Measurements from ENCODE around the gene MED17. TPM values are rescaled to one million over a fixed set of nuclear protein-coding genes. Genes with fewer than 3 reads are reported as not detected.

The MED17 gene
- total and polyA plus RNA-seq, 2 of the 13 experiments (the other 11 are each of a cell fraction or from before 2014, with no cell fraction given) = 23.1 to 37.0 TPM

DNA sequence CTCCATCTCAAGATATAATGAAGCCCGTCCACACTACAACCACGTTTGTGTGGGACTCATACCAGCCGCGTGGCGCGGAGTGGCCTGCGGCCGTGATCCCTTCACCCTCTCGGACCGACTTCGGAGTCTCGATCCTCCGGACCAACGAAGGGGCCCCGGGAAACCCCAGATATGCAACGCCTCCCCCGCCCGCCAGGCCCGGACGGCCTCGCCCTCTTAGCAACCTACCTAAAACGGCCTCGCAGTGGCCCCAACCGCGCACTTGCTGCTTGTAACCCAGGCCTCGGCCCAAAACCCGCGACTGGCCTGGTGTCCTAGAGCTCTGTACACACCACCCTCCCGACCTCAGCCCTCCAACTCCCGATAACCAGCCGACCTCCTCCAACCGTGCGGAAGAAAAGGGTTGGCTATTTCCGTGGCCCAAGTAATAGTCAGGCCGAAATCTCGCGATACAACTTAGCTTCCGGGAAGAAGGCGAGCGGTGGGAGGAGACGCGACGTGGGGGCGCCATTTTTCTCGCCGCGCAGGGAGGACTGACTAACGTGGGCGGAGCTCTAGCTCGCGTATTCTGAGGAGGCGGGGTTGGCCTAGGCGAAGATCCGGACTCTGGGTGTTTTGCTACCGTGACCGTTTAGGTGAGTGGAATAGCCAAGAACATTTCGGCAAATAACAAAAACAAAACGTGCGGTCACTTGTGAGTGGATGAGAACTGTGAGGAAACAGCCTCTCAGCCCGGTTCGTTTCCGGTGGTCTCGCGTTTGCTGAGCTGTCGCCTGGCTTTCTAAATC is 42.8 kb upstream of the MED17 start, which contains the start of the genes C11orf54 and TAF1D (continued):
- TF ChIP-seq, protein P1, sequence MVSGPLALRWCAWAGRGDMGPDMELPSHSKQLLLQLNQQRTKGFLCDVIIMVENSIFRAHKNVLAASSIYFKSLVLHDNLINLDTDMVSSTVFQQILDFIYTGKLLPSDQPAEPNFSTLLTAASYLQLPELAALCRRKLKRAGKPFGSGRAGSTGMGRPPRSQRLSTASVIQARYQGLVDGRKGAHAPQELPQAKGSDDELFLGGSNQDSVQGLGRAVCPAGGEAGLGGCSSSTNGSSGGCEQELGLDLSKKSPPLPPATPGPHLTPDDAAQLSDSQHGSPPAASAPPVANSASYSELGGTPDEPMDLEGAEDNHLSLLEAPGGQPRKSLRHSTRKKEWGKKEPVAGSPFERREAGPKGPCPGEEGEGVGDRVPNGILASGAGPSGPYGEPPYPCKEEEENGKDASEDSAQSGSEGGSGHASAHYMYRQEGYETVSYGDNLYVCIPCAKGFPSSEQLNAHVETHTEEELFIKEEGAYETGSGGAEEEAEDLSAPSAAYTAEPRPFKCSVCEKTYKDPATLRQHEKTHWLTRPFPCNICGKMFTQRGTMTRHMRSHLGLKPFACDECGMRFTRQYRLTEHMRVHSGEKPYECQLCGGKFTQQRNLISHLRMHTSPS (CRISPR knock-in tag; IDR thresholded peaks at IDR 0.05; ENCODE audit: low read depth) = no peak
- TF ChIP-seq CC2D1A (CRISPR knock-in tag; IDR thresholded peaks at IDR 0.05) (no peak), GATAD1 (CRISPR knock-in tag; IDR thresholded peaks at IDR 0.05) (peak; percentile 79), ZNF83 (CRISPR knock-in tag; IDR thresholded peaks at IDR 0.05; ENCODE audit: borderline replicate concordance) (no peak), RFX5 (IDR thresholded peaks at IDR 0.05; ENCODE audit: low read depth, low read length) (no peak), ZNF34 (CRISPR knock-in tag; IDR thresholded peaks at IDR 0.05; ENCODE audit: borderline replicate concordance) (0 out of 2 replicates have a peak, but pooled peaks have one; percentile 84), RBFOX2 (IDR thresholded peaks at IDR 0.05; ENCODE audit: low read depth, low read length) (peak; percentile 96), SP5 (CRISPR knock-in tag; IDR thresholded peaks at IDR 0.05; ENCODE audit: borderline replicate concordance, low read depth) (peak; percentile 94), ZNF337 (CRISPR knock-in tag; IDR thresholded peaks at IDR 0.05; ENCODE audit: borderline replicate concordance, low read depth) (no peak), JDP2 (CRISPR knock-in tag; IDR thresholded peaks at IDR 0.05; ENCODE audit: borderline replicate concordance) (no peak), SSRP1 (CRISPR knock-in tag; IDR thresholded peaks at IDR 0.05) (peak; percentile 19; the same call in 1 of the 2 replicates), MYNN (CRISPR knock-in tag; IDR thresholded peaks at IDR 0.05; ENCODE audit: low read depth) (no peak)
- TF ChIP-seq, protein P2, sequence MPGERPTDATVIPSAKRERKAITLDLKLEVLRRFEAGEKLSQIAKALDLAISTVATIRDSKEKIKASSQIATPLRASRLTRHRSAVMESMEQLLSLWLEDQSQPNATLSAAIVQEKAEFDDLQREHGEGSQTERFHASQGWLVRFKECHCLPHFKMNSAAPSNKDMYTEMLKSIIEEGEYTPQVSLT (CRISPR knock-in tag; IDR thresholded peaks at IDR 0.05; ENCODE audit: borderline replicate concordance, low read depth) = peak; percentile 83; the same call in 1 of the 2 replicates
- TF ChIP-seq, protein P3, sequence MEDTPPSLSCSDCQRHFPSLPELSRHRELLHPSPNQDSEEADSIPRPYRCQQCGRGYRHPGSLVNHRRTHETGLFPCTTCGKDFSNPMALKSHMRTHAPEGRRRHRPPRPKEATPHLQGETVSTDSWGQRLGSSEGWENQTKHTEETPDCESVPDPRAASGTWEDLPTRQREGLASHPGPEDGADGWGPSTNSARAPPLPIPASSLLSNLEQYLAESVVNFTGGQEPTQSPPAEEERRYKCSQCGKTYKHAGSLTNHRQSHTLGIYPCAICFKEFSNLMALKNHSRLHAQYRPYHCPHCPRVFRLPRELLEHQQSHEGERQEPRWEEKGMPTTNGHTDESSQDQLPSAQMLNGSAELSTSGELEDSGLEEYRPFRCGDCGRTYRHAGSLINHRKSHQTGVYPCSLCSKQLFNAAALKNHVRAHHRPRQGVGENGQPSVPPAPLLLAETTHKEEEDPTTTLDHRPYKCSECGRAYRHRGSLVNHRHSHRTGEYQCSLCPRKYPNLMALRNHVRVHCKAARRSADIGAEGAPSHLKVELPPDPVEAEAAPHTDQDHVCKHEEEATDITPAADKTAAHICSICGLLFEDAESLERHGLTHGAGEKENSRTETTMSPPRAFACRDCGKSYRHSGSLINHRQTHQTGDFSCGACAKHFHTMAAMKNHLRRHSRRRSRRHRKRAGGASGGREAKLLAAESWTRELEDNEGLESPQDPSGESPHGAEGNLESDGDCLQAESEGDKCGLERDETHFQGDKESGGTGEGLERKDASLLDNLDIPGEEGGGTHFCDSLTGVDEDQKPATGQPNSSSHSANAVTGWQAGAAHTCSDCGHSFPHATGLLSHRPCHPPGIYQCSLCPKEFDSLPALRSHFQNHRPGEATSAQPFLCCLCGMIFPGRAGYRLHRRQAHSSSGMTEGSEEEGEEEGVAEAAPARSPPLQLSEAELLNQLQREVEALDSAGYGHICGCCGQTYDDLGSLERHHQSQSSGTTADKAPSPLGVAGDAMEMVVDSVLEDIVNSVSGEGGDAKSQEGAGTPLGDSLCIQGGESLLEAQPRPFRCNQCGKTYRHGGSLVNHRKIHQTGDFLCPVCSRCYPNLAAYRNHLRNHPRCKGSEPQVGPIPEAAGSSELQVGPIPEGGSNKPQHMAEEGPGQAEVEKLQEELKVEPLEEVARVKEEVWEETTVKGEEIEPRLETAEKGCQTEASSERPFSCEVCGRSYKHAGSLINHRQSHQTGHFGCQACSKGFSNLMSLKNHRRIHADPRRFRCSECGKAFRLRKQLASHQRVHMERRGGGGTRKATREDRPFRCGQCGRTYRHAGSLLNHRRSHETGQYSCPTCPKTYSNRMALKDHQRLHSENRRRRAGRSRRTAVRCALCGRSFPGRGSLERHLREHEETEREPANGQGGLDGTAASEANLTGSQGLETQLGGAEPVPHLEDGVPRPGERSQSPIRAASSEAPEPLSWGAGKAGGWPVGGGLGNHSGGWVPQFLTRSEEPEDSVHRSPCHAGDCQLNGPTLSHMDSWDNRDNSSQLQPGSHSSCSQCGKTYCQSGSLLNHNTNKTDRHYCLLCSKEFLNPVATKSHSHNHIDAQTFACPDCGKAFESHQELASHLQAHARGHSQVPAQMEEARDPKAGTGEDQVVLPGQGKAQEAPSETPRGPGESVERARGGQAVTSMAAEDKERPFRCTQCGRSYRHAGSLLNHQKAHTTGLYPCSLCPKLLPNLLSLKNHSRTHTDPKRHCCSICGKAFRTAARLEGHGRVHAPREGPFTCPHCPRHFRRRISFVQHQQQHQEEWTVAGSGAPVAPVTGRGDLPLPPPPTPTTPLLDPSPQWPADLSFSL (CRISPR knock-in tag; IDR thresholded peaks at IDR 0.05) = no peak
- TF ChIP-seq, protein P4, sequence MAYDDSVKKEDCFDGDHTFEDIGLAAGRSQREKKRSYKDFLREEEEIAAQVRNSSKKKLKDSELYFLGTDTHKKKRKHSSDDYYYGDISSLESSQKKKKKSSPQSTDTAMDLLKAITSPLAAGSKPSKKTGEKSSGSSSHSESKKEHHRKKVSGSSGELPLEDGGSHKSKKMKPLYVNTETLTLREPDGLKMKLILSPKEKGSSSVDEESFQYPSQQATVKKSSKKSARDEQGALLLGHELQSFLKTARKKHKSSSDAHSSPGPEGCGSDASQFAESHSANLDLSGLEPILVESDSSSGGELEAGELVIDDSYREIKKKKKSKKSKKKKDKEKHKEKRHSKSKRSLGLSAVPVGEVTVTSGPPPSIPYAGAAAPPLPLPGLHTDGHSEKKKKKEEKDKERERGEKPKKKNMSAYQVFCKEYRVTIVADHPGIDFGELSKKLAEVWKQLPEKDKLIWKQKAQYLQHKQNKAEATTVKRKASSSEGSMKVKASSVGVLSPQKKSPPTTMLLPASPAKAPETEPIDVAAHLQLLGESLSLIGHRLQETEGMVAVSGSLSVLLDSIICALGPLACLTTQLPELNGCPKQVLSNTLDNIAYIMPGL (CRISPR knock-in tag; IDR thresholded peaks at IDR 0.05; ENCODE audit: borderline replicate concordance in 1 of 2, low read depth in 1 of 2) = peak; percentile 84 to 91
- TF ChIP-seq, protein P5, sequence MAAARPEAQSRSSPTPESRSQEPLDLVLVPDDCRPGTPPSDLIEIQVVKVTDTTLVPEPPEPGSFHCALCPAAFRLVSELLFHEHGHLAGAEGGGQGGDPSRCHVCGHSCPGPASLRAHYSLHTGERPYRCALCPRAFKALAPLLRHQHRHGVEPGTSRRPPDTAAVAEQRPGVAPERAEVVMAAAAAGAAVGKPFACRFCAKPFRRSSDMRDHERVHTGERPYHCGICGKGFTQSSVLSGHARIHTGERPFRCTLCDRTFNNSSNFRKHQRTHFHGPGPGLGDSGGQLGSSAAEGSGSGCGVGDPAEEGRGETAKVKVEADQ (CRISPR knock-in tag; IDR thresholded peaks at IDR 0.05; ENCODE audit: borderline replicate concordance) = peak; percentile 64; the same call in 1 of the 2 replicates

Data from HepG2 (cell line).